ACC112 (cell line): ENCODE measurements around the gene GBP6.
"Not testable (repeated sequence)": the region's sequence is repeated elsewhere in the genome, so short reads cannot be mapped to it uniquely, and the experiment has no call there.

Experiments used
- H2AFZ ChIP-seq: fragments of 200-600 bp; sonication (generic); one replicate; pipeline ENCODE4 v1.6.0; 2017; ENCODE audit warnings: antibody characterized with exemption, low read length; ENCODE audit not compliant: unreplicated experiment
- H3K27ac ChIP-seq: fragments of 200-600 bp; sonication (generic); 2 replicates; pipeline ENCODE4 v1.5.1; 2014; ENCODE audit warnings: low read depth, mild to moderate bottlenecking, antibody characterized with exemption, low read length, moderate library complexity
- H3K27me3 ChIP-seq: fragments of 200-600 bp; sonication (generic); 2 replicates; pipeline ENCODE4 v1.6.1; 2014; ENCODE audit warnings: mild to moderate bottlenecking, antibody characterized with exemption, low read length, moderate library complexity, mixed read lengths; ENCODE audit not compliant: insufficient read depth
- H3K36me3 ChIP-seq: fragments of 200-600 bp; sonication (generic); 2 replicates; pipeline ENCODE4 v1.6.1; 2016; ENCODE audit warnings: mild to moderate bottlenecking, antibody characterized with exemption, low read length, moderate library complexity, mixed read lengths; ENCODE audit not compliant: insufficient read depth
- H3K4me1 ChIP-seq: fragments of 200-600 bp; sonication (generic); one replicate; pipeline ENCODE4 v1.6.1; 2016; ENCODE audit warnings: low read length, mixed read lengths; ENCODE audit not compliant: insufficient read depth, unreplicated experiment, control insufficient read depth
- H3K4me3 ChIP-seq: fragments of 200-600 bp; sonication (generic); 2 replicates; pipeline ENCODE4 v1.5.1; 2014; ENCODE audit warnings: mild to moderate bottlenecking, low read depth, low read length
- H3K79me2 ChIP-seq: fragments of 200-600 bp; sonication (generic); one replicate; pipeline ENCODE4 v1.6.0; 2016; ENCODE audit warnings: low read length; ENCODE audit not compliant: control insufficient read depth, unreplicated experiment, insufficient read depth

The GBP6 gene

GRCh38 chr1:89367221-89367620 lies 3.4 kb downstream of the GBP6 start:
- Histone ChIP-seq H3K36me3 (no peaks in the 10 kb centered on the region), H2AFZ (no peak overlapping the region), H3K27ac (no peak overlapping the region), H3K79me2 (no peaks in the 10 kb centered on the region), H3K4me3 (no peak overlapping the region), H3K27me3 (peaks cover 8% of the 10 kb centered on the region; the same call in 1 of the 2 replicates), H3K4me1 (peaks cover 6% of the 10 kb centered on the region)

GRCh38 chr1:89369331-89369730 lies 5.5 kb downstream of the GBP6 start:
- Histone ChIP-seq H3K4me1 (no peaks in the 10 kb centered on the region), H3K4me3 (no peak overlapping the region), H3K27me3 (peaks cover 8% of the 10 kb centered on the region; the same call in 1 of the 2 replicates), H3K27ac (no peak overlapping the region), H3K36me3 (no peaks in the 10 kb centered on the region), H3K79me2 (no peaks in the 10 kb centered on the region), H2AFZ (no peak overlapping the region)

GRCh38 chr1:89373810-89374209 lies 10.0 kb downstream of the GBP6 start:
- not testable (repeated sequence) for H3K27ac ChIP-seq, H3K27me3 ChIP-seq, H3K79me2 ChIP-seq, H3K4me3 ChIP-seq, H3K4me1 ChIP-seq, H2AFZ ChIP-seq, H3K36me3 ChIP-seq

GRCh38 chr1:89378001-89378400 lies 14.1 kb downstream of the GBP6 start:
- Histone ChIP-seq H3K4me3 (no peak overlapping the region), H3K27me3 (peaks cover 9% of the 10 kb centered on the region; the same call in 1 of the 2 replicates), H3K79me2 (no peaks in the 10 kb centered on the region), H3K36me3 (no peaks in the 10 kb centered on the region), H2AFZ (no peak overlapping the region), H3K4me1 (no peaks in the 10 kb centered on the region), H3K27ac (no peak overlapping the region)

- no peak overlapping the region for H3K4me3 ChIP-seq
- no peak overlapping the region for H3K27ac ChIP-seq
- H3K4me1 ChIP-seq = no peaks in the 10 kb centered on the region
- no peaks in the 10 kb centered on the region for H3K36me3 ChIP-seq
- no peaks in the 10 kb centered on the region for H3K79me2 ChIP-seq
- H3K27me3 ChIP-seq = peaks cover 19% of the 10 kb centered on the region; the same call in 1 of the 2 replicates
- H2AFZ ChIP-seq = no peak overlapping the region
These were observed 17.8 kb downstream of the GBP6 start for GRCh38 chr1:89381618-89382017.

GRCh38 chr1:89382479-89382878 lies 18.6 kb downstream of the GBP6 start:
- H3K36me3 ChIP-seq = no peaks in the 10 kb centered on the region
- no peak overlapping the region for H3K27ac ChIP-seq
- H3K4me1 ChIP-seq = no peaks in the 10 kb centered on the region
- no peak overlapping the region for H3K4me3 ChIP-seq
- H3K79me2 ChIP-seq = no peaks in the 10 kb centered on the region
- peaks cover 16% of the 10 kb centered on the region; the same call in 1 of the 2 replicates for H3K27me3 ChIP-seq
- H2AFZ ChIP-seq = no peak overlapping the region

- no peaks in the 10 kb centered on the region for H3K79me2 ChIP-seq
These were observed 19.3 kb downstream of the GBP6 start for GRCh38 chr1:89383185-89383584.

GRCh38 chr1:89390707-89391106 lies 26.8 kb downstream of the GBP6 start:
- H3K4me1 ChIP-seq = no peaks in the 10 kb centered on the region
- H2AFZ ChIP-seq = no peak overlapping the region
- H3K79me2 ChIP-seq = no peaks in the 10 kb centered on the region
- H3K4me3 ChIP-seq = no peak overlapping the region
- H3K27ac ChIP-seq = no peak overlapping the region
- H3K36me3 ChIP-seq = no peaks in the 10 kb centered on the region
- H3K27me3 ChIP-seq = no peaks in the 10 kb centered on the region

More at GRCh38 chr1:89383185-89383584, 19.3 kb downstream of the GBP6 start:
- no peak overlapping the region for H2AFZ ChIP-seq
- no peaks in the 10 kb centered on the region for H3K4me1 ChIP-seq
- H3K27ac ChIP-seq = no peak overlapping the region
- H3K27me3 ChIP-seq = peaks cover 16% of the 10 kb centered on the region; the same call in 1 of the 2 replicates
- H3K36me3 ChIP-seq = no peaks in the 10 kb centered on the region
- no peak overlapping the region for H3K4me3 ChIP-seq

- H3K4me3 ChIP-seq = no peak overlapping the region
- H3K27me3 ChIP-seq = no peaks in the 10 kb centered on the region
- no peaks in the 10 kb centered on the region for H3K79me2 ChIP-seq
- no peaks in the 10 kb centered on the region for H3K36me3 ChIP-seq
- H2AFZ ChIP-seq = no peak overlapping the region
- no peak overlapping the region for H3K27ac ChIP-seq
- H3K4me1 ChIP-seq = no peaks in the 10 kb centered on the region
These were observed 27.8 kb downstream of the GBP6 start for GRCh38 chr1:89391686-89392085.

- H3K27me3 ChIP-seq = no peaks in the 10 kb centered on the region
- H3K27ac ChIP-seq = no peak overlapping the region
- no peaks in the 10 kb centered on the region for H3K4me1 ChIP-seq
- H3K4me3 ChIP-seq = no peak overlapping the region
- no peaks in the 10 kb centered on the region for H3K36me3 ChIP-seq
- H2AFZ ChIP-seq = no peak overlapping the region
- no peaks in the 10 kb centered on the region for H3K79me2 ChIP-seq
These were observed 31.0 kb downstream of the GBP6 start for GRCh38 chr1:89394851-89395250.

GRCh38 chr1:89396902-89397301 lies 33.0 kb downstream of the GBP6 start:
- Histone ChIP-seq H2AFZ (no peak overlapping the region), H3K4me3 (no peak overlapping the region), H3K27ac (no peak overlapping the region), H3K4me1 (no peaks in the 10 kb centered on the region), H3K36me3 (no peaks in the 10 kb centered on the region), H3K27me3 (no peaks in the 10 kb centered on the region), H3K79me2 (no peaks in the 10 kb centered on the region)
